ENCODE measurements around the gene RPL14. TPM values are rescaled to one million over a fixed set of nuclear protein-coding genes. Genes with fewer than 3 reads are reported as not detected.

RPL14 gene
- total RNA-seq, 1 donor from 2014 or later: 901 TPM

GRCh38 chr3:40427045-40427669 is 30.0 kb upstream of the RPL14 start:
- no peak for DNase-seq
- Histone ChIP-seq H3K4me1 (peaks cover 3% of the 10 kb centered on the region), H3K27ac (replicated peaks) (no peak overlapping the region), H3K36me3 (peaks cover 14% of the 10 kb centered on the region), H3K9me3 (replicated peaks) (no peaks in the 10 kb centered on the region), H3K27me3 (ENCODE audit: low read depth) (no peaks in the 10 kb centered on the region), H3K4me3 (no peak overlapping the region)
- intact Hi-C loops (cut with micrococcal nuclease): no loop called here
- TF ChIP-seq CTCF (IDR thresholded peaks at IDR 0.05; ENCODE audit: borderline replicate concordance): no peak

- peaks cover 3% of the 10 kb centered on the region for H3K4me1 ChIP-seq
- no peaks in the 10 kb centered on the region for H3K27me3 ChIP-seq (ENCODE audit: low read depth)
- DNase-seq: no peak
- intact Hi-C loops (cut with micrococcal nuclease): loop anchor here (10.0 kb wide), 1 partner anchor 108 kb away; no protein-coding TSS in a partner anchor
- no peak overlapping the region for H3K4me3 ChIP-seq
- no peak for TF ChIP-seq CTCF (IDR thresholded peaks at IDR 0.05; ENCODE audit: borderline replicate concordance)
- H3K27ac ChIP-seq (replicated peaks): no peak overlapping the region
- H3K9me3 ChIP-seq (replicated peaks): no peaks in the 10 kb centered on the region
- H3K36me3 ChIP-seq: no peaks in the 10 kb centered on the region
Observed at GRCh38 chr3:40432793-40433192, 24.3 kb upstream of the RPL14 start.

GRCh38 chr3:40437889-40438288 is 19.2 kb upstream of the RPL14 start:
- no peak overlapping the region for H3K4me3 ChIP-seq
- H3K36me3 ChIP-seq: no peaks in the 10 kb centered on the region
- intact Hi-C loops (cut with micrococcal nuclease): loop anchor here (10.0 kb wide), 1 partner anchor 113 kb away; no protein-coding TSS in a partner anchor
- TF ChIP-seq CTCF (IDR thresholded peaks at IDR 0.05; ENCODE audit: borderline replicate concordance): no peak
- H3K4me1 ChIP-seq: no peaks in the 10 kb centered on the region
- H3K9me3 ChIP-seq (replicated peaks): no peaks in the 10 kb centered on the region
- H3K27me3 ChIP-seq (ENCODE audit: low read depth): no peaks in the 10 kb centered on the region
- no peak overlapping the region for H3K27ac ChIP-seq (replicated peaks)
- DNase-seq: no peak

GRCh38 chr3:40445062-40445461 is 12.1 kb upstream of the RPL14 start:
- intact Hi-C loops (cut with micrococcal nuclease): no loop called here
- H3K4me3 ChIP-seq: no peak overlapping the region
- H3K27me3 ChIP-seq (ENCODE audit: low read depth): no peaks in the 10 kb centered on the region
- H3K36me3 ChIP-seq: peaks cover 15% of the 10 kb centered on the region
- DNase-seq: no peak
- no peaks in the 10 kb centered on the region for H3K9me3 ChIP-seq (replicated peaks)
- no peak overlapping the region for H3K27ac ChIP-seq (replicated peaks)
- H3K4me1 ChIP-seq: no peaks in the 10 kb centered on the region
- no peak for TF ChIP-seq CTCF (IDR thresholded peaks at IDR 0.05; ENCODE audit: borderline replicate concordance)

GRCh38 chr3:40445880-40446279 is 11.3 kb upstream of the RPL14 start:
- Histone ChIP-seq H3K27me3 (ENCODE audit: low read depth) (no peaks in the 10 kb centered on the region), H3K27ac (replicated peaks) (no peak overlapping the region), H3K4me1 (peaks cover 4% of the 10 kb centered on the region), H3K9me3 (replicated peaks) (no peaks in the 10 kb centered on the region), H3K36me3 (peaks cover 22% of the 10 kb centered on the region), H3K4me3 (no peak overlapping the region)
- no peak for DNase-seq
- TF ChIP-seq CTCF (IDR thresholded peaks at IDR 0.05; ENCODE audit: borderline replicate concordance): no peak
- intact Hi-C loops (cut with micrococcal nuclease): no loop called here
